CD14-positive monocyte (primary cell): ENCODE data around the gene NOL6. TPM values are rescaled to one million over a fixed set of nuclear protein-coding genes. Genes with fewer than 3 reads are reported as not detected.
A peak's percentile ranks its signal among the peaks of the same experiment; 100 is the strongest.

Experiments
- DNase-seq, 3 donors: peaks; one replicate each; pipeline ENCODE4 v3.0.0-alpha.2; 2011 to 2022
- H2AFZ ChIP-seq: 2 replicates; pipeline ENCODE4 v1.6.0; 2012; ENCODE audit warnings: mild to moderate bottlenecking, low read depth, low read length, inconsistent platforms; ENCODE audit not compliant: insufficient read depth, poor library complexity, severe bottlenecking
- H3K27ac ChIP-seq, 2 donors: 1 replicate in 1 of 2; 2 replicates in 1 of 2; pipeline ENCODE4 v1.5.1; 2012 to 2013; ENCODE audit warnings: low read length in 2 of 2, control low read depth in 1 of 2, inconsistent platforms in 1 of 2, low read depth in 1 of 2, mild to moderate bottlenecking in 1 of 2
- H3K27me3 ChIP-seq, 2 donors: one replicate each; pipeline versions ENCODE4 v1.6.0 to v1.6.1; 2011 to 2013; ENCODE audit warnings: low read length in 2 of 2; ENCODE audit not compliant: control insufficient read depth in 2 of 2, insufficient read depth in 2 of 2
- H3K36me3 ChIP-seq, 2 donors: replicated peaks in 1 of 2; 1 replicate in 1 of 2; 2 replicates in 1 of 2; pipeline versions ENCODE4 v1.5.1 to v1.6.1; 2012 to 2013; ENCODE audit warnings: low read length in 2 of 2, control low read depth in 1 of 2, inconsistent platforms in 1 of 2, mild to moderate bottlenecking in 1 of 2; ENCODE audit not compliant: insufficient read depth in 2 of 2, control insufficient read depth in 1 of 2
- H3K4me1 ChIP-seq, 2 donors: 1 replicate in 1 of 2; 2 replicates in 1 of 2; pipeline versions ENCODE4 v1.5.1 to v1.6.1; 2012 to 2013; ENCODE audit warnings: low read length in 2 of 2, control low read depth in 1 of 2, inconsistent platforms in 1 of 2, mild to moderate bottlenecking in 1 of 2, moderate library complexity in 1 of 2; ENCODE audit not compliant: insufficient read depth in 2 of 2, control insufficient read depth in 1 of 2
- H3K4me2 ChIP-seq: replicated peaks from 2 replicates; pipeline ENCODE3; 2012; ENCODE audit warnings: low read length, moderate library complexity, mild to moderate bottlenecking; ENCODE audit not compliant: poor library complexity, severe bottlenecking; ENCODE audit errors: extremely low read depth
- H3K4me3 ChIP-seq, 3 experiments: fragments of 200-600 bp in 1 of 3; sonication (generic) in 1 of 3; replicated peaks in 1 of 3; 1 replicate in 2 of 3; 2 replicates in 1 of 3; pipeline ENCODE4 v1.5.1; 2011 to 2013; ENCODE audit warnings: low read length in 3 of 3, mild to moderate bottlenecking in 3 of 3, control low read depth in 2 of 3, low read depth in 2 of 3, inconsistent platforms in 1 of 3, moderate library complexity in 1 of 3
- H3K79me2 ChIP-seq: 2 replicates; pipeline ENCODE4 v1.6.0; 2012; ENCODE audit warnings: mild to moderate bottlenecking, control low read depth, inconsistent platforms, low read length, moderate library complexity; ENCODE audit not compliant: insufficient read depth
- H3K9ac ChIP-seq: 2 replicates; pipeline ENCODE4 v1.6.0; 2017; ENCODE audit warnings: low read length, mild to moderate bottlenecking; ENCODE audit not compliant: insufficient read depth, poor library complexity, severe bottlenecking
- H3K9me3 ChIP-seq, 2 donors: replicated peaks in 1 of 2; 1 replicate in 1 of 2; 2 replicates in 1 of 2; pipeline versions ENCODE4 v1.5.1 to v1.6.1; 2012 to 2013; ENCODE audit warnings: low read length in 2 of 2, control low read depth in 1 of 2; ENCODE audit not compliant: control insufficient read depth in 1 of 2, insufficient read depth in 1 of 2
- H4K20me1 ChIP-seq: 2 replicates; pipeline ENCODE4 v1.6.0; 2012; ENCODE audit warnings: mild to moderate bottlenecking, low read length, control low read depth, moderate library complexity; ENCODE audit not compliant: insufficient read depth
- H3K27ac Mint-ChIP-seq, 7 donors: one replicate each; pipeline ENCODE4 v1.8.0; 2020; ENCODE audit warnings: mild to moderate bottlenecking in 7 of 7, mixed read lengths in 7 of 7, moderate library complexity in 6 of 7, inconsistent platforms in 2 of 7
- H3K27me3 Mint-ChIP-seq, 3 donors: one replicate each; pipeline ENCODE4 v1.8.0; 2021 to 2022; ENCODE audit warnings: low read depth in 3 of 3, mild to moderate bottlenecking in 3 of 3, mixed read lengths in 3 of 3, moderate library complexity in 3 of 3, inconsistent platforms in 1 of 3
- H3K36me3 Mint-ChIP-seq, 2 donors: one replicate each; pipeline ENCODE4 v1.8.0; 2020; ENCODE audit warnings: mixed read lengths in 2 of 2, inconsistent platforms in 1 of 2, mild to moderate bottlenecking in 1 of 2
- H3K4me1 Mint-ChIP-seq: one replicate; pipeline ENCODE4 v1.8.0; 2020; ENCODE audit warnings: mild to moderate bottlenecking, mixed read lengths
- H3K4me3 Mint-ChIP-seq, 2 donors: one replicate each; pipeline ENCODE4 v1.8.0; 2020; ENCODE audit warnings: mild to moderate bottlenecking in 2 of 2, mixed read lengths in 2 of 2, moderate library complexity in 1 of 2
- H3K9me3 Mint-ChIP-seq, 7 donors: one replicate each; pipeline ENCODE4 v1.8.0; 2020 to 2022; ENCODE audit warnings: mixed read lengths in 7 of 7, mild to moderate bottlenecking in 6 of 7, moderate library complexity in 6 of 7, inconsistent platforms in 2 of 7
- CTCF ChIP-seq: fragments of 200-600 bp; IDR thresholded peaks from one replicate; pipeline ENCODE4 v1.8.0; 2022; ENCODE audit warnings: antibody characterized with exemption, mild to moderate bottlenecking
- WGBS: methylation state at CpG from one replicate; pipeline ENCODE4 v1.1.5; 2013; ENCODE audit warnings: missing lambda C conversion rate; ENCODE audit not compliant: insufficient coverage; 5-methylcytosine and 5-hydroxymethylcytosine counted together
- intact Hi-C, 2 donors: fragments of 100-400 bp; cut with micrococcal nuclease; formaldehyde crosslinking; loops; one replicate each; pipeline versions ENCODE4 v1.15.0 to v1.15.1; 2023
- polyA plus RNA-seq, 3 donors: library from polyadenylated mRNA; depleted of rRNA in 1 of 3; unstranded in 2 of 3; stranded (reverse) in 1 of 3; fragments of 300-500 nt in 2 of 3; fragments of >200 nt in 1 of 3; fragmentation: Illumina TruSeq in 2 of 3; gene quantifications; 1 replicate in 2 of 3; 2 replicates in 1 of 3; pipeline ENCODE4 v1.2.3, GENCODE V29; 2012 to 2021

NOL6 gene
- polyA plus RNA-seq, 3 donors: 4.6 to 21.9 (median 10.1) TPM

- H3K27me3 Mint-ChIP-seq: peaks cover 20 to 31% (median 20%) of the 10 kb centered on the region in 3 donors
- peaks cover 3 to 13% of the 10 kb centered on the region in 2 donors for H3K27me3 ChIP-seq
- H3K9ac ChIP-seq: no peak overlapping the region
- no peaks in the 10 kb centered on the region for H4K20me1 ChIP-seq
- no peak overlapping the region for H3K4me3 Mint-ChIP-seq
- H3K27ac Mint-ChIP-seq: peak overlapping the region in 1 of 7 donors; percentile 65
- H3K4me1 ChIP-seq: peaks cover 11 to 16% of the 10 kb centered on the region in 2 donors
- 92% methylated on average over 6 of the region's 11 CpGs for WGBS
- H3K9me3 ChIP-seq: no peaks in the 10 kb centered on the region
- no peaks in the 10 kb centered on the region for H3K36me3 Mint-ChIP-seq
- H2AFZ ChIP-seq: no peak overlapping the region
- no peaks in the 10 kb centered on the region for H3K79me2 ChIP-seq
- intact Hi-C loops: no loop called here
- no peaks in the 10 kb centered on the region for H3K36me3 ChIP-seq
- TF ChIP-seq CTCF: no peak
- no peak overlapping the region for H3K4me2 ChIP-seq
- no peak overlapping the region for H3K27ac ChIP-seq
- H3K4me1 Mint-ChIP-seq: peaks cover 16% of the 10 kb centered on the region
- peaks cover 0 to 5% (median 0%) of the 10 kb centered on the region in 7 donors for H3K9me3 Mint-ChIP-seq
- no peak overlapping the region for H3K4me3 ChIP-seq
- DNase-seq: no peak
Observed at GRCh38 chr9:33445389-33446239, 28.1 kb downstream of the NOL6 start.

GRCh38 chr9:33443464-33444154 lies 30.1 kb downstream of the NOL6 start:
- WGBS: 58% methylated on average over 5 of the region's 10 CpGs
- H3K27me3 Mint-ChIP-seq: peaks cover 17 to 29% (median 18%) of the 10 kb centered on the region in 3 donors
- no peaks in the 10 kb centered on the region for H3K36me3 Mint-ChIP-seq
- H3K4me1 Mint-ChIP-seq: peaks cover 16% of the 10 kb centered on the region
- H3K9me3 Mint-ChIP-seq: peaks cover 0 to 5% (median 0%) of the 10 kb centered on the region in 7 donors
- H3K27ac ChIP-seq: no peak overlapping the region
- H3K36me3 ChIP-seq: no peaks in the 10 kb centered on the region
- no peak for TF ChIP-seq CTCF
- no peak overlapping the region for H3K9ac ChIP-seq
- H3K79me2 ChIP-seq: no peaks in the 10 kb centered on the region
- peaks cover 3 to 13% of the 10 kb centered on the region in 2 donors for H3K27me3 ChIP-seq
- no peak for DNase-seq
- H4K20me1 ChIP-seq: no peaks in the 10 kb centered on the region
- H3K27ac Mint-ChIP-seq: no peak overlapping the region
- H3K4me3 Mint-ChIP-seq: no peak overlapping the region
- H3K4me1 ChIP-seq: peaks cover 11 to 16% of the 10 kb centered on the region in 2 donors
- H2AFZ ChIP-seq: no peak overlapping the region
- intact Hi-C loops: no loop called here
- no peaks in the 10 kb centered on the region for H3K9me3 ChIP-seq
- H3K4me3 ChIP-seq: no peak overlapping the region
- H3K4me2 ChIP-seq: no peak overlapping the region
